ENCODE data around the gene TNFRSF25. TPM values are rescaled to one million over a fixed set of nuclear protein-coding genes. Genes with fewer than 3 reads are reported as not detected.
A peak's percentile ranks its signal among the peaks of the same experiment; 100 is the strongest.
"Not testable (repeated sequence)": the region's sequence is repeated elsewhere in the genome, so short reads cannot be mapped to it uniquely, and the experiment has no call there.

The TNFRSF25 gene
- total and polyA plus RNA-seq, 9 of the 15 experiments (the other 6 are each of a cell fraction or from before 2014, with no cell fraction given), result 0.24 to 0.49 TPM; not detected in 7

- ChIA-PET CTCF (ENCODE audit: low intra/inter-chr PET ratio) (interaction anchor here (0.7 kb wide), 1 partner anchor 63 kb away, joined by 3 read pairs; no protein-coding TSS in a partner anchor), POLR2A (interaction anchor here (0.5 to 1.0 kb wide), 4 partner anchors 209 to 726 kb away, joined by 3 to 5 read pairs (median 3); partner anchors contain the start of gene DNAJC11)
- BruUV-seq (replicated peaks); H3K27ac ChIP-seq (ENCODE audit: extremely low read depth, low read depth, low read length); in situ Hi-C loops (cut with MboI); H3K4me3 ChIP-seq; H3K79me2 ChIP-seq (ENCODE audit: control insufficient read depth, insufficient read depth, low read length); H3K9me3 ChIP-seq (replicated peaks; ENCODE audit: control insufficient read depth, insufficient read depth, low read depth, low read length); H2AFZ ChIP-seq (ENCODE audit: low read depth, low read length); intact Hi-C loops (cut with micrococcal nuclease); H3K36me3 ChIP-seq (ENCODE audit: control insufficient read depth, insufficient read depth, low read length); H3K9me1 ChIP-seq (ENCODE audit: control insufficient read depth, insufficient read depth, low read length); TF ChIP-seq JUND (tag; IDR thresholded peaks at IDR 0.05; ENCODE audit: borderline replicate concordance, low read depth, low read length): not testable (repeated sequence)
- ATAC-seq (peak; percentile 42), DNase-seq (ENCODE audit: extremely low read depth in 1 of 4, low spot score in 3 of 4) (peak; percentile 58 to 83 (median 78)), FAIRE-seq (peak; percentile 87)
- Histone ChIP-seq H3K4me2 (ENCODE audit: insufficient read depth, low read length) (peak overlapping the region; percentile 20; the same call in 1 of the 2 replicates), H3K4me1 (replicated peaks in 1 of 2; ENCODE audit: control insufficient read depth in 2 of 2, insufficient read depth in 2 of 2, low read length in 2 of 2) (peaks cover 36 to 64% of the 10 kb centered on the region in 2 experiments; a peak in 4 of 5 replicates), H3K9ac (ENCODE audit: insufficient read depth in 1 of 2, low read depth in 2 of 2, low read length in 2 of 2) (peak overlapping the region in 1 of 2 experiments; percentile 82; a peak in 2 of 4 replicates), H3K27me3 (ENCODE audit: control insufficient read depth in 2 of 2, insufficient read depth in 2 of 2, low read length in 2 of 2) (peaks cover 5 to 42% of the 10 kb centered on the region in 2 experiments; a peak in 4 of 5 replicates), H4K20me1 (replicated peaks; ENCODE audit: control insufficient read depth, insufficient read depth, low read length) (peaks cover 33% of the 10 kb centered on the region)
- WGBS (ENCODE audit: insufficient coverage, low coverage, missing lambda C conversion rate), result under 1% methylated on average over 19 of the region's 19 CpGs
- 0 out of 2 replicates have a peak, but pooled peaks have one; percentile 15 for TF ChIP-seq MTA1 (IDR thresholded peaks at IDR 0.05; ENCODE audit: borderline replicate concordance)
- TF ChIP-seq KDM1A (IDR thresholded peaks at IDR 0.05), result peak in 1 of 2 experiments; percentile 88
- TF ChIP-seq SMARCC2 (IDR thresholded peaks at IDR 0.05; ENCODE audit: low read depth), result peak; percentile 64; the same call in 1 of the 2 replicates
- TF ChIP-seq CBFA2T3 (IDR thresholded peaks at IDR 0.05), result peak; percentile 96
- TF ChIP-seq JUND (IDR thresholded peaks at IDR 0.05; ENCODE audit: borderline replicate concordance, low read depth, low read length), result peak; percentile 71
- TF ChIP-seq, protein P1, sequence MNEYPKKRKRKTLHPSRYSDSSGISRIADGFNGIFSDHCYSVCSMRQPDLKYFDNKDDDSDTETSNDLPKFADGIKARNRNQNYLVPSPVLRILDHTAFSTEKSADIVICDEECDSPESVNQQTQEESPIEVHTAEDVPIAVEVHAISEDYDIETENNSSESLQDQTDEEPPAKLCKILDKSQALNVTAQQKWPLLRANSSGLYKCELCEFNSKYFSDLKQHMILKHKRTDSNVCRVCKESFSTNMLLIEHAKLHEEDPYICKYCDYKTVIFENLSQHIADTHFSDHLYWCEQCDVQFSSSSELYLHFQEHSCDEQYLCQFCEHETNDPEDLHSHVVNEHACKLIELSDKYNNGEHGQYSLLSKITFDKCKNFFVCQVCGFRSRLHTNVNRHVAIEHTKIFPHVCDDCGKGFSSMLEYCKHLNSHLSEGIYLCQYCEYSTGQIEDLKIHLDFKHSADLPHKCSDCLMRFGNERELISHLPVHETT (CRISPR knock-in tag; conservative IDR thresholded peaks at IDR 0.05 in 1 of 2, IDR thresholded peaks at IDR 0.05 in 1 of 2), result 0 out of 4 replicates have a peak, but pooled peaks of 1 of the 2 experiments have one; percentile 21
- TF ChIP-seq RAD51 (IDR thresholded peaks at IDR 0.05; ENCODE audit: borderline replicate concordance, low read depth), result peak; percentile 45; the same call in 1 of the 2 replicates
- peak in 1 of 2 experiments; percentile 60; a peak in 1 of 4 replicates for TF ChIP-seq ZMIZ1 (IDR thresholded peaks at IDR 0.05; ENCODE audit: low read depth in 2 of 2, low read length in 2 of 2)
- peak; percentile 79 for TF ChIP-seq KLF16 (IDR thresholded peaks at IDR 0.05)
- TF ChIP-seq KHSRP (IDR thresholded peaks at IDR 0.05), result peak; percentile 59; the same call in 1 of the 2 replicates
- TF ChIP-seq TRIM24 (IDR thresholded peaks at IDR 0.05), result peak; percentile 82 to 90
- TF ChIP-seq ZBTB2 (IDR thresholded peaks at IDR 0.05), result peak; percentile 42; the same call in 1 of the 2 replicates
- peak in 1 of 2 experiments; percentile 10; a peak in 1 of 4 replicates for TF ChIP-seq RCOR1 (IDR thresholded peaks at IDR 0.05; ENCODE audit: borderline replicate concordance in 1 of 2, low read depth in 2 of 2, low read length in 2 of 2)
- peak in 1 of 2 experiments; percentile 57; a peak in 1 of 4 replicates for TF ChIP-seq HDAC1 (IDR thresholded peaks at IDR 0.05)
Observed at GRCh38 chr1:6429660-6430411, 36.1 kb downstream of the TNFRSF25 start.
